Neural progenitor cell (in vitro differentiated cells): ENCODE results near the gene SPTB. TPM values are rescaled to one million over a fixed set of nuclear protein-coding genes. Genes with fewer than 3 reads are reported as not detected.

Experiments used
- DNase-seq: peaks from one replicate; pipeline ENCODE4 v3.0.0-alpha.2; 2016; ENCODE audit warnings: low spot score
- H2AFZ ChIP-seq: fragments of 200-600 bp; sonication (generic); replicated peaks from 2 replicates; pipeline ENCODE4 v1.6.1; 2016; ENCODE audit warnings: antibody characterized with exemption
- H3F3A ChIP-seq: fragments of 200-600 bp; sonication (generic); 2 replicates; pipeline ENCODE4 v1.6.1; 2016; ENCODE audit warnings: antibody characterized with exemption, low read depth
- H3K27ac ChIP-seq: fragments of 200-600 bp; sonication (generic); 2 replicates; pipeline ENCODE4 v1.5.1; 2016; ENCODE audit warnings: mild to moderate bottlenecking
- H3K27me3 ChIP-seq: fragments of 200-600 bp; sonication (generic); 2 replicates; pipeline ENCODE4 v1.6.1; 2016; ENCODE audit warnings: mild to moderate bottlenecking, moderate library complexity
- H3K36me3 ChIP-seq: fragments of 200-600 bp; sonication (generic); 2 replicates; pipeline ENCODE4 v1.5.1; 2016
- H3K4me1 ChIP-seq: fragments of 200-600 bp; sonication (generic); 2 replicates; pipeline ENCODE4 v1.6.1; 2016; ENCODE audit warnings: mixed run types
- H3K4me2 ChIP-seq: fragments of 200-600 bp; sonication (generic); 2 replicates; pipeline ENCODE4 v1.6.1; 2016
- H3K4me3 ChIP-seq: fragments of 200-600 bp; sonication (generic); 2 replicates; pipeline ENCODE4 v1.5.1; 2016
- H3K79me2 ChIP-seq: fragments of 200-600 bp; sonication (generic); 2 replicates; pipeline ENCODE4 v1.6.1; 2016; ENCODE audit warnings: low read depth
- H3K9ac ChIP-seq: fragments of 200-600 bp; sonication (generic); 2 replicates; pipeline ENCODE4 v1.6.1; 2016
- H3K9me3 ChIP-seq: fragments of 200-600 bp; sonication (generic); 2 replicates; pipeline ENCODE4 v1.5.1; 2016; ENCODE audit warnings: low read depth
- H4K20me1 ChIP-seq: fragments of 200-600 bp; sonication (generic); 2 replicates; pipeline ENCODE4 v1.6.1; 2016; ENCODE audit warnings: low read depth
- H3K27ac Mint-ChIP-seq: 3 replicates; pipeline ENCODE4 v1.8.0; 2021; ENCODE audit warnings: mixed read lengths
- H3K27me3 Mint-ChIP-seq: 2 replicates; pipeline ENCODE4 v1.8.0; 2022; ENCODE audit warnings: low read depth, mild to moderate bottlenecking, inconsistent platforms, moderate library complexity, mixed read lengths; ENCODE audit not compliant: insufficient read depth
- H3K36me3 Mint-ChIP-seq: 3 replicates; pipeline ENCODE4 v1.8.0; 2021; ENCODE audit warnings: mixed read lengths
- H3K4me1 Mint-ChIP-seq: 3 replicates; pipeline ENCODE4 v1.8.0; 2021; ENCODE audit warnings: mixed read lengths
- H3K4me3 Mint-ChIP-seq: 3 replicates; pipeline ENCODE4 v1.8.0; 2021; ENCODE audit warnings: mild to moderate bottlenecking, moderate library complexity, mixed read lengths
- H3K9me3 Mint-ChIP-seq: 3 replicates; pipeline ENCODE4 v1.8.0; 2020; ENCODE audit warnings: mixed read lengths
- CTCF ChIP-seq: fragments of 200-600 bp; sonication (generic); IDR thresholded peaks from 2 replicates; pipeline ENCODE4 v1.5.1; 2017; ENCODE audit warnings: antibody characterized with exemption, mild to moderate bottlenecking
- EZH2 ChIP-seq: fragments of 200-600 bp; sonication (generic); IDR thresholded peaks from 2 replicates; pipeline ENCODE4 v1.6.1; 2017; ENCODE audit warnings: antibody characterized with exemption, mild to moderate bottlenecking, moderate library complexity
- EZH2phosphoT487 ChIP-seq: fragments of 200-600 bp; sonication (generic); IDR thresholded peaks from 2 replicates; pipeline ENCODE4 v1.6.1; 2017; ENCODE audit warnings: antibody characterized with exemption
- total RNA-seq: library from RNA; depleted of rRNA; stranded (reverse); fragments of >200 nt; gene quantifications from 2 replicates; pipeline ENCODE4 v1.2.3, GENCODE V29; 2015; ENCODE audit warnings: low replicate concordance

The SPTB gene
- total RNA-seq, 1 donor from 2014 or later: 0.09 TPM

- Mint-ChIP-seq H3K27me3 (peaks cover 16% of the 10 kb centered on the region), H3K4me3 (no peak overlapping the region), H3K36me3 (peaks cover 13% of the 10 kb centered on the region), H3K27ac (no peak overlapping the region), H3K4me1 (peaks cover 39% of the 10 kb centered on the region), H3K9me3 (peaks cover 6% of the 10 kb centered on the region)
- H3F3A ChIP-seq: peaks cover 39% of the 10 kb centered on the region
- no peak for DNase-seq
- H3K36me3 ChIP-seq: no peaks in the 10 kb centered on the region
- no peak overlapping the region for H3K27ac ChIP-seq
- H3K4me3 ChIP-seq: no peak overlapping the region
- no peak overlapping the region for H3K4me2 ChIP-seq
- no peaks in the 10 kb centered on the region for H3K27me3 ChIP-seq
- TF ChIP-seq CTCF (no peak), EZH2phosphoT487 (no peak), EZH2 (no peak)
- H2AFZ ChIP-seq: no peak overlapping the region
- H3K79me2 ChIP-seq: peaks cover 80% of the 10 kb centered on the region
- no peaks in the 10 kb centered on the region for H3K9me3 ChIP-seq
- peaks cover 98% of the 10 kb centered on the region for H4K20me1 ChIP-seq
- H3K9ac ChIP-seq: no peak overlapping the region
- peaks cover 61% of the 10 kb centered on the region for H3K4me1 ChIP-seq
Observed at GRCh38 chr14:64722842-64723447, 156.8 kb downstream of the SPTB start.

GRCh38 chr14:64721899-64722298 is 157.8 kb downstream of the SPTB start:
- Mint-ChIP-seq H3K4me3 (no peak overlapping the region), H3K36me3 (peaks cover 15% of the 10 kb centered on the region), H3K27ac (peak overlapping the region; percentile 67), H3K27me3 (peaks cover 23% of the 10 kb centered on the region), H3K9me3 (peaks cover 6% of the 10 kb centered on the region), H3K4me1 (peaks cover 50% of the 10 kb centered on the region)
- H3K36me3 ChIP-seq: no peaks in the 10 kb centered on the region
- H3K4me3 ChIP-seq: no peak overlapping the region
- no peak for DNase-seq
- no peak overlapping the region for H2AFZ ChIP-seq
- H3K9ac ChIP-seq: no peak overlapping the region
- no peaks in the 10 kb centered on the region for H3K27me3 ChIP-seq
- peaks cover 87% of the 10 kb centered on the region for H3K79me2 ChIP-seq
- TF ChIP-seq EZH2: no peak
- no peak for TF ChIP-seq EZH2phosphoT487
- no peak for TF ChIP-seq CTCF
- no peaks in the 10 kb centered on the region for H3K9me3 ChIP-seq
- H4K20me1 ChIP-seq: peaks cover 98% of the 10 kb centered on the region
- peaks cover 39% of the 10 kb centered on the region for H3F3A ChIP-seq
- H3K27ac ChIP-seq: no peak overlapping the region
- H3K4me1 ChIP-seq: peaks cover 71% of the 10 kb centered on the region
- H3K4me2 ChIP-seq: no peak overlapping the region

- Mint-ChIP-seq H3K4me1 (peaks cover 55% of the 10 kb centered on the region), H3K9me3 (peaks cover 6% of the 10 kb centered on the region), H3K27me3 (peaks cover 27% of the 10 kb centered on the region), H3K36me3 (peaks cover 15% of the 10 kb centered on the region), H3K4me3 (no peak overlapping the region), H3K27ac (no peak overlapping the region)
- no peak overlapping the region for H3K9ac ChIP-seq
- H3K9me3 ChIP-seq: no peaks in the 10 kb centered on the region
- DNase-seq: no peak
- peaks cover 43% of the 10 kb centered on the region for H3F3A ChIP-seq
- H3K27ac ChIP-seq: no peak overlapping the region
- no peak overlapping the region for H2AFZ ChIP-seq
- H3K36me3 ChIP-seq: no peaks in the 10 kb centered on the region
- H3K4me1 ChIP-seq: peaks cover 72% of the 10 kb centered on the region
- H3K4me3 ChIP-seq: no peak overlapping the region
- peaks cover 87% of the 10 kb centered on the region for H3K79me2 ChIP-seq
- peaks cover 98% of the 10 kb centered on the region for H4K20me1 ChIP-seq
- no peaks in the 10 kb centered on the region for H3K27me3 ChIP-seq
- no peak overlapping the region for H3K4me2 ChIP-seq
- TF ChIP-seq EZH2 (no peak), EZH2phosphoT487 (no peak), CTCF (no peak)
Observed at GRCh38 chr14:64721391-64721791, 158.3 kb downstream of the SPTB start.
